ENCODE results near the gene SUGCT. TPM values are rescaled to one million over a fixed set of nuclear protein-coding genes. Genes with fewer than 3 reads are reported as not detected.
"Not testable (repeated sequence)": the region's sequence is repeated elsewhere in the genome, so short reads cannot be mapped to it uniquely, and the experiment has no call there.

SUGCT gene
- total RNA-seq, 1 experiment from 2014 or later, result 5.4 TPM

- H3K27ac ChIP-seq (ENCODE audit: insufficient read length, low read depth, low read length); H3K9me3 Mint-ChIP-seq; H3K18ac ChIP-seq (ENCODE audit: insufficient read length, low read depth, low read length); H4K5ac ChIP-seq (ENCODE audit: insufficient read length, low read depth, low read length); H3K27me3 Mint-ChIP-seq (ENCODE audit: low read depth); H3K56ac ChIP-seq (ENCODE audit: insufficient read length, low read depth, low read length); H3K23me2 ChIP-seq (ENCODE audit: insufficient read length, low read depth, low read length, poor library complexity, severe bottlenecking); H2AK5ac ChIP-seq (ENCODE audit: insufficient read length, low read length); H4K91ac ChIP-seq (ENCODE audit: insufficient read length, low read depth, low read length); H3K14ac ChIP-seq (ENCODE audit: insufficient read depth, low read length); H3K79me2 ChIP-seq (ENCODE audit: insufficient read depth, low read length); H3K27me3 ChIP-seq (ENCODE audit: insufficient read depth, low read length); DNase-seq; H3K4me2 ChIP-seq (ENCODE audit: insufficient read depth, insufficient read length, low read length); H3K4ac ChIP-seq (ENCODE audit: low read depth, low read length); H4K20me1 ChIP-seq (ENCODE audit: control insufficient read depth, insufficient read depth, insufficient read length); H3K36me3 Mint-ChIP-seq (ENCODE audit: insufficient read depth in 1 of 3, low read depth in 3 of 3); H2BK120ac ChIP-seq (ENCODE audit: low read depth, low read length, poor library complexity, severe bottlenecking); H4K8ac ChIP-seq (replicated peaks; ENCODE audit: insufficient read length, low read depth, low read length); H2AFZ ChIP-seq (ENCODE audit: low read length); H2BK5ac ChIP-seq (ENCODE audit: insufficient read length, low read length); H3T11ph ChIP-seq (ENCODE audit: low read length); H2BK20ac ChIP-seq (ENCODE audit: low read depth, low read length, poor library complexity, severe bottlenecking); H3K4me1 ChIP-seq (ENCODE audit: insufficient read depth, low read length); H2BK12ac ChIP-seq (ENCODE audit: insufficient read length, low read depth, low read length); H3K23ac ChIP-seq (ENCODE audit: insufficient read length, low read depth, low read length); H3K9me3 ChIP-seq (ENCODE audit: control insufficient read depth, low read depth, low read length); H2BK15ac ChIP-seq (ENCODE audit: low read depth, low read length); H3K79me1 ChIP-seq (ENCODE audit: insufficient read depth, low read depth, low read length, poor library complexity, severe bottlenecking); H3K27ac Mint-ChIP-seq; H3K9ac ChIP-seq (ENCODE audit: extremely low read depth, insufficient read length, low read length); H3K4me3 Mint-ChIP-seq: not testable (repeated sequence)
- no CpG with 5 or more reads among the region's 7 CpGs for WGBS (ENCODE audit: extremely low coverage, insufficient read length, low lambda C conversion rate)
- H3K4me1 Mint-ChIP-seq, result peaks cover 4 to 12% of the 10 kb centered on the region in 2 experiments
Observed at GRCh38 chr7:40118201-40118600, 16.6 kb upstream of the SUGCT start.
